HT-29 (cell line): Measurements from ENCODE around the gene SAXO1. TPM values are rescaled to one million over a fixed set of nuclear protein-coding genes. Genes with fewer than 3 reads are reported as not detected.
"Not testable (repeated sequence)": the region's sequence is repeated elsewhere in the genome, so short reads cannot be mapped to it uniquely, and the experiment has no call there.

Experiments
- DNase-seq: peaks from one replicate; pipeline ENCODE4 v3.0.0-alpha.2; 2015; ENCODE audit warnings: low spot score
- total RNA-seq: library from RNA; depleted of rRNA; stranded (reverse); fragments of >200 nt; shearing (Covaris generic); gene quantifications from 2 replicates; pipeline ENCODE4 v1.2.3, GENCODE V29; 2014

SAXO1 gene
- total RNA-seq, 1 experiment from 2014 or later, result not detected

- no peak for DNase-seq
These were observed 33.7 kb downstream of the SAXO1 start for GRCh38 chr9:18999173-18999785.

DNA sequence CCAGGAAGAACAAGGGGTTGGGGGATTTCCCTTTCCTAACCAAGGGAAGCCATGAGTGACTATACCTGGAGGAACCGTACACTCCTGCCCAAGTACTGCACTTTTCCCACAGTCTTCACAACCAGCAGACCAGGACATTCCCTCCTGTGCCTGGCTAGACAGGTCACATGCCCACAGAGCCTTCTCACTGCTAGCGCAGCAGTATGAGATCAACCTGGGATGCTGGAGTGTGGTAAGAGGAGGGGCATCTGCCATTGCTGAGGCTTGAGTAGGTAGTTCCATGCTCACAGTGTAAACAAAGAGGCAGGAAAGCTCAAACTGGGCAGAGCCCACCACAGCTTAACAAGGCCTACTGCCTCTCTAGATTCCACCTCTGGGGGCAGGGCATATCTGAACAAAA is 35.9 kb downstream of the SAXO1 start:
- no peak for DNase-seq

DNA sequence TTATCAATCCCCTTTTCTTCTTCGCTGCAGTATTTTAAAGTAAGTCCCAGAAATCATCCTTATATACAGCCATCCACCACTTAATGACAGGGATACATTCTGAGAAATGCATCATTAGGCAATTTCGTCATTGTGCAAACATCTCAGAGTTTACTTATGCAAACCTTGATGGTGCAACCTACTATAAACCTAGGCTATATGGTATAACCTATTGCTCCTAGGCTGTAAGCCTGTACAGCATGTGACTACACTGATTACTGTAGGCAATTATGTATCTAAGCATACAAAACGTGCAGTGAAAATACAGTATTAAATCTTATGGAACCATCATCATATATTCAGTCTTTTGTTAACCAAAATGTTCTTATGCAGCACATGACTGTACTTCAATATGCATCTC is 36.8 kb downstream of the SAXO1 start:
- DNase-seq, result no peak

DNA sequence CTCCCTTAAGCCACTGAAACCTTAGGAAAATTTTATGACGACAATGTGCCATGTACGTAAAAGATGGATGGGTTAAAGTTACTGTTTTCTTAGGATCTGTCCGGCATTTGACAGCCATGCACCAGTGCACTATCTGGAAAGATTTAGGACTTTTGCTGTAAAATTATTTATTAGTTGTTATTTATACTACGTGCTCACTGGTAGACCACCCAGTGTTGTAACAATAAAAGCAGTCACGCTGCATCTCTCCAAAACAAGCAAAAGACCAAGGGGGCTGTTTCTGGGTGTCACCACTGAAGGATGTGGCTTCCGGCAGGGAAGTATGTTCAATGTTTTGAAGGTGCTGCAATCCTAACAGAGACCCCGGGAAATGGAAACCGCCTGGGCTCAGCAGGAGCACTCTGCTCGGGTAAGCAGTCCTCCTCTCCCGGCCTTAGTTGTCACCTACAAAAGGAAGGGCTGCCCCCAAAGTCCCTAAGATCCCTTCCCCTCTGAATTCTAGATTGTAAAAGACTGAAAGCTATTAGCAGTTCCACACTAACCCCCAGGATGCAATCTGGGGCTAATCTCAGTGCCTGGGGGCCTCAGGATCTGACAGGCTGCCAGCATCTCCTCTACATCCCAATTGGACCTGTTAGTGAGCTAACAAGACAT is 38.6 kb downstream of the SAXO1 start:
- no peak for DNase-seq

DNA sequence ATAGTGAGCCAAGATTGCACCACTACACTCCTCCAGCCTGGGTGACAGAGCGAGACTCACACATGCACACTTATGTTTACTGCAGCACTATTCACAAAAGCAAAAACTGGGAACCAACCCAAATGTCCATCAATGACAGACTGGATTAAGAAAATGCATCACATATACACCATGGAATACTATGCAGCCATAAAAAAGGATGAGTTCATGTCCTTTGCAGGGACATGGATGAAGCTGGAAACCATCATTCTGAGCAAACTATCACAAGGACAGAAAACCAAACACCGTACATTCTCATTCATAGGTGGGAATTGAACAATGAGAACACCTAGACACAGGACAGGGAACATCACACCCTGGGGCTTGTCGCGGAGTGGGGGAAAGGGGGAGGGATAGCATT is 41.8 kb downstream of the SAXO1 start:
- not testable (repeated sequence) for DNase-seq

GRCh38 chr9:18990494-18990893 is 42.5 kb downstream of the SAXO1 start:
- DNase-seq, result no peak

DNA sequence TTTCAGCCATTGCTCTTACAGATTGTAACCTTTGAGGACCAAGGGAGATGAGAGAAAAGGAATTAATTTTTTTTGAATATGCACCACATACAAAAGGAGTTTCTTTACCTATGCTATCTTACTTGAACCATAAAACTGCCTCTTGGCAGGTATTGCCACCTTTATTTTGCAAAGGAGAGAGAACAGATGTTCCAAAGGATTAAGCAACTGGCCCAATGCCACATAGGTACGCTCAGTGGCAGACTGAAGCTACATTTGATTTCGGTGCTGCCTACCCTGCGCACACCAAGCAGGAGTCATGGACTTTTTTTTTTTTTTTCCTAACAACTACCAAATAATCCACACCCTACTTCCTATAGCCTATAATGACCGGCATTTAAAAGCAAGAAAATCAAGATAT is 43.1 kb downstream of the SAXO1 start:
- DNase-seq, result no peak

DNA sequence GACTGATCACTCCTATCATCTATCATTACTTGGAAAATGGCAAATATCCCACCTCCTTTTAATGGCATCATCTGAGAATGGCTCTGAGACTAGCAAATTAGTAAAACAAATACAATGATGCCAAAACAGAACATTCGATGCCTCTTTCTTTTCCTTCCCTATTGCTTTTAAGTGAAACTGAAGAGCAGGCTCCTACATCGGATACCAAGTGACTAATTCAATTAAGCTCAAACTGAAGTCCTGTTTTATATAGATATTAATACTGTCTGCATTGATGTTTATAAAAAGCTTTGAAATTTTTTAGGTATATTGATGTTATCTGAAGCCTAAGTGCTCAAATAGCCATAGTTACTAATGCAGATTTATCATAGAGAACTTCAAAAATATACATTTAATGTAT is 43.9 kb downstream of the SAXO1 start:
- DNase-seq, result no peak

- no peak for DNase-seq
These were observed 45.0 kb downstream of the SAXO1 start for GRCh38 chr9:18988003-18988402.

- no peak for DNase-seq
These were observed 47.0 kb downstream of the SAXO1 start for GRCh38 chr9:18985996-18986395.

DNA sequence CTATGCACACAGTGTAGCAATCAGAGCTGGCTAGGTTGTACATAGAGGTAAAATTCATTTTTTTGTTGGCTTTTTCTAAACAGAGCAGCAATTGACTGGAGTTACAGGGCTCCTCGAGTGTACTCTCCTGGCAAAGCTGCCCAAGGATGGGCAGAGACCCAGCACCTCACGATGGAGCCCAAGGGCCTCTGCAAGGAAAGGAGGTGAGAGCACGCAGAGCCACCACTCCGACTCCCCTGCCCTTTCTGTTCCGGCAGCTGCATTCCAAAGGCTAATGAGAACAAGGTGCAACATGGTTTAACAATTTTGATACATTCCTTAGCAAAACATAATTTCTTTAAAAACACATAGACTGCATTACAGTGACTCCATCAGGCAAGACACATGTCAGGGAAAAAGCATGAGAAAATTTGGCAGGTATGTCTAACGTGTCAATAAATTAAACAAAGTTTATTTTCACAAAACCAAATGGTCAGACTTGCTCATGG is 47.5 kb downstream of the SAXO1 start:
- no peak for DNase-seq

DNA sequence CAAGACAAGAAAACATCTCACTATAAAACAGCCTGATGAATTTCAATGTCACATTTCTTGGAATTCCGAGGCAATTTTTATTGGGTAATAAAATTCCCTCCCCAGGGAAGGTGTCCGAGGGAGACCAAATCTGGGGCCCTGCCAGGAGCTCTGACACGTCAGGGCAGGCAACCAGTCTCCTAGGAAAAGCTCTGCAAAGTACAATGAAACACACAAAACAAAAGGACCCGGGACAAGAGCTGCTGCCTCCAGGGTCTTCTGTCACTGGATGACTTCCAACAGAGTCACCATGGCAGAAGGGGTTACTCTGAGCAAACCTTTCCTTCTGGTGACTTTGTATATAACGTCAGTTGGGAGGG is 50.8 kb downstream of the SAXO1 start:
- no peak for DNase-seq

GRCh38 chr9:18981476-18982261 is 51.3 kb downstream of the SAXO1 start:
- DNase-seq, result no peak

GRCh38 chr9:18980189-18980588 is 52.8 kb downstream of the SAXO1 start:
- DNase-seq, result no peak

DNA sequence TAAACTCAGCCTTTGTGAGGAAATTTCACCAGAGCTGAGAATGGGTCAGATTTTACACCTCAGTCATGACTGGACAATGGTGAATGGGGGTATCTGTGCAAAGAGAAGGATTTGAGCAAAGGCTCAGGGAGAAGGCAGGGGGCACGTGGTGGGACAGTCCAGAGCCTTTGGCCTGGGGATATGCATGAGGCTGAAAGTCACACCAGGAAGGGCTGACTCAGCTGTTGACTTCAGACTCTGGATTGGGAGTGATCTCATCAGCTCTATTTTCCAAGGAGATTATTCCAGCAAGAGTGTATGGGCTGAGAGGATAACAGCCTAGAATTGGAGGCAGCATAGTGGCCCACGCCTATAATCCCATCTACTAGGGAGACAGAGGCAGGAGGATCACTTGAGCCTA is 53.6 kb downstream of the SAXO1 start:
- DNase-seq, result no peak

- DNase-seq, result no peak
These were observed 54.8 kb downstream of the SAXO1 start for GRCh38 chr9:18978188-18978587.

DNA sequence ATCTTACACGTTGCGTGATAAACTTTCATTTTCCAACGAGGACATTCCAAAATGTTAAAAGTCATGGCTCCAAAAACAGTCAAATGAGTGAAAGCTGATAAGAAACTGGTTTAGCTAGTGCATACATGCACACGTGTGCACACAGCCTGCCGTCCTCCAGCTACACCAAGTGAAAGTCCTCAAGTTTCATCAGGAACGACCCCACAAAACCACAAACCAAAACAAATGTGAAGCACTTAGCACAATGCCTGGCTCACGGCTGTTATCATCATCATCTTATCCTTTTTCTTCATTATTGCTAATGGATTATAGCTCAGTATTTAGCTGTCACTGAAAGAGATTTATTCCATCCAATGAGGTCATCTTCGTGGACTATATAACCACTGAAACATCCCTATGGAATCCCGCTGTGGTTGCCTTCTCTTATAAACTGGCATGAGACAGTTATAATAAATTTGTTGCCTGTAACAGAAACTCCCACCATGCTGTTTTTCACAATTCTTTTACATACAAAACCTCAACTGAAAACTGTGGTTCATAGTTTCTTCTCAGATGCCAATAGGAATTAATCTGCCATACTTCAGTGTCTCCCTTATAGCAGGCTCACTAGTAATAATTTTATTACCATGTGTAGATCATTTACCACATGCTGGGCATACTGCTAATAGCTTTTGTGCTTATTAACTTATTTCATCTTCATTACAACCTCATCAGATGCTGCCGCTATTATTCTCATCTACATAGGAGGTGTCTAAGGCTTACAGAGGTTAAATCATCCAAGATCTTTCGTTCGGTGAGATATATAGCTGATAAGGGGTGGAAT is 56.1 kb downstream of the SAXO1 start:
- no peak for DNase-seq

DNA sequence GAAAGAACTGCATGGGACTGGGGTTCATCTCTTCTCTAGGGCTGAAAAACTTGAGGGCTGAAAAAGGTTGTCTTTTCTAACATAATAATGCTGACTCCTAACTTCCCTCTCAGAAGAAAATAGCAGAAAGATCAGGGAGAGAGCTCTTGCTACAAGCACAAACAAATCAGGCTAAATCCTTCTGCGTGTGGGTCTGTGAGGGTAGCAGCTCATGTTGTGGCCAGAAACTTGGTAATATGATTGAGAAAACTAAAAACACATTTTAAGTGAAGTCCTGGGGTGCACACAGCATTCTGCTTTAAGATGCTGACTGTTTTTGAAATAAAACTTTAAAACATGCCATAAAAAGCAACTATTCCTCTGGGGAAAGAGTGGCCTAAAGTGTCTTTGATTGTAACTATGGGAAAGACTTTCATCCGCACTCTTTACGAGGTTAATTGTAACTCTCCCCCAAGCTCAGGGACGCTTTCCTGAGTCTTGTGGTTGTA is 56.7 kb downstream of the SAXO1 start:
- DNase-seq, result no peak

DNA sequence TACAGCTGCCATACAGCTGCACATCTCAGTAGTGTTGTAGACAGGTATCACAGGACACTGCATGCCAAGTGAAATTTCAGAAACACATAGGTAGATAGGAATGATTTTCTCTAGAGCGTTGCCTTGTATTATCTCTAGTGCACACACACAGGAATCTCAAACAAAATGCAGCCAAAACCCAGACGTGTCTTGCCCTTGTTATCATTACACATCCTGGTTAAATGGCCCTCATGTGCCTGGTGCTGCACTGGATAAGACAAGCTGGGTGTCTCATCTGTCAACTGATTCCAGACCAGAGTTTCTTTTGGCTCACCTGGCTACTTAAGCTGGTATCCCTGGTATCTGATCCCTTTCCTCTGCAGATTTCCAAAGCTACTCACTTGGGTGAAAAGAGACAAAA is 59.7 kb downstream of the SAXO1 start:
- no peak for DNase-seq

DNA sequence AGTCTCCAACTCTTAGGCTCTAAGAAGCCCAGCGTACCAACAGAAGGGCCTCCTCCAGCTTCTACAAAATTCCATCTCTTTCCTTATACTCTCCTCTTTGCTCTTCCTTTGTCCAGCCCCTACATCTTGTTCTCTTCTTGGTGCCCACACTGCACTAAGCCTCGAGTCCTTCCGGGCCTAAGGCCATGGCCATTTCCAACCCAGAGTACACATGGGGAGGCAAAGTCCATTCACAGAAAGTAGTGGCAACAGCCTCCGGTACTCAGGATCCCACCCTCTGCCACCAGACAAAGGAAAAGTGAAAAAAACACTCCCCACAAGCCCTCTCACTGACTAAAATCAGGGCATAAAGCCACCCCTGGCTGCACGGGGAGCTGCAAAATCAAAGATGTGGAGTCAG is 60.3 kb downstream of the SAXO1 start:
- DNase-seq, result no peak

DNA sequence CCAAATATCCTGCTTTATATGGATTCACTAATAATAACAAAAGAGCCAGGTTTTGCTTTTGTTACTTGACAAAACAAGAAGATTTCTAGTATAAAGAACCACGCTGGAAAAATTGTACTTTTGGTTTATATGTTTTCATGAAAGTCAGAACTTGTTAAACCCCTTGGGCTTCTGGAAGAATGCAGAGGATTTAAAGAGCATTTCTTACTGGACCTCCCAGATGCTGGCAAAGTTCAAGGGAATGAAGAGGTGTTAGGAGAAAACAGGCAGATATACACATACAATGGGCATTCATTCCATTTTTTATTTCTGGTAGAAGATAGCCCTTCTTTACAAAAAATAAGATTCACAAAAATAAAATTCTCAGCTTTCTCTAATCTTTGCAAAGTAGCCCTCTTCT is 61.1 kb downstream of the SAXO1 start:
- DNase-seq, result no peak

- DNase-seq, result no peak
These were observed 61.6 kb downstream of the SAXO1 start for GRCh38 chr9:18971404-18971803.
